ENCODE results near the gene EIF2D.

Gene EIF2D

GRCh38 chr1:206556047-206556749, 56.1 kb downstream of the EIF2D start:
- Histone ChIP-seq H3K27me3 (ENCODE audit: insufficient read depth, poor library complexity, severe bottlenecking) (no peaks in the 10 kb centered on the region), H3K27ac (replicated peaks) (peak overlapping the region; percentile 91), H3K4me3 (replicated peaks; ENCODE audit: insufficient read depth, low read length) (peak overlapping the region; percentile 73)
- DNase-seq (ENCODE audit: low read depth in 1 of 2, low spot score in 1 of 2), result no peak
- no peak for TF ChIP-seq REST (IDR thresholded peaks at IDR 0.05; ENCODE audit: insufficient replicate concordance, low read depth)
- no peak for TF ChIP-seq SPI1 (IDR thresholded peaks at IDR 0.05; ENCODE audit: borderline replicate concordance, low read depth)
- no peak for TF ChIP-seq CTCF (IDR thresholded peaks at IDR 0.05; ENCODE audit: insufficient read depth, low read length)
- TF ChIP-seq POLR2AphosphoS5 (IDR thresholded peaks at IDR 0.05; ENCODE audit: low read depth), result no peak
- TF ChIP-seq GABPA (IDR thresholded peaks at IDR 0.05; ENCODE audit: low read depth), result no peak

GRCh38 chr1:206555473-206555935, 56.8 kb downstream of the EIF2D start:
- no peak for DNase-seq (ENCODE audit: low read depth in 1 of 2, low spot score in 1 of 2)
- TF ChIP-seq GABPA (IDR thresholded peaks at IDR 0.05; ENCODE audit: low read depth), result no peak
- no peak for TF ChIP-seq REST (IDR thresholded peaks at IDR 0.05; ENCODE audit: insufficient replicate concordance, low read depth)
- TF ChIP-seq POLR2AphosphoS5 (IDR thresholded peaks at IDR 0.05; ENCODE audit: low read depth), result no peak
- no peak for TF ChIP-seq SPI1 (IDR thresholded peaks at IDR 0.05; ENCODE audit: borderline replicate concordance, low read depth)
- TF ChIP-seq CTCF (IDR thresholded peaks at IDR 0.05; ENCODE audit: insufficient read depth, low read length), result no peak
- no peak overlapping the region for H3K4me3 ChIP-seq (replicated peaks; ENCODE audit: insufficient read depth, low read length)
- no peaks in the 10 kb centered on the region for H3K27me3 ChIP-seq (ENCODE audit: insufficient read depth, poor library complexity, severe bottlenecking)
- H3K27ac ChIP-seq (replicated peaks), result no peak overlapping the region

- Histone ChIP-seq H3K4me3 (replicated peaks; ENCODE audit: insufficient read depth, low read length) (no peak overlapping the region), H3K27ac (replicated peaks) (no peak overlapping the region), H3K27me3 (ENCODE audit: insufficient read depth, poor library complexity, severe bottlenecking) (no peaks in the 10 kb centered on the region)
- DNase-seq (ENCODE audit: low read depth in 1 of 2, low spot score in 1 of 2), result no peak
- TF ChIP-seq POLR2AphosphoS5 (IDR thresholded peaks at IDR 0.05; ENCODE audit: low read depth) (no peak), GABPA (IDR thresholded peaks at IDR 0.05; ENCODE audit: low read depth) (no peak), REST (IDR thresholded peaks at IDR 0.05; ENCODE audit: insufficient replicate concordance, low read depth) (no peak), SPI1 (IDR thresholded peaks at IDR 0.05; ENCODE audit: borderline replicate concordance, low read depth) (no peak), CTCF (IDR thresholded peaks at IDR 0.05; ENCODE audit: insufficient read depth, low read length) (no peak)
These were observed 57.4 kb downstream of the EIF2D start for GRCh38 chr1:206554701-206555472.
